OCI-LY7 (cell line): ENCODE results near the gene RPA1. TPM values are rescaled to one million over a fixed set of nuclear protein-coding genes. Genes with fewer than 3 reads are reported as not detected.

Experiments
- BruUV-seq: library from RNA; stranded (reverse); fragments of 400-500 nt; replicated peaks from 2 replicates; lab custom pipeline; 2021; lab: Mats Ljungman, UMichigan
- CTCF ChIA-PET: fragments of 300-600 bp; sonication (Branson Sonifier 250); formaldehyde crosslinking; loops from one replicate; lab custom pipeline; 2022; ENCODE audit warnings: antibody characterized with exemption; ENCODE audit not compliant: unreplicated experiment; lab: Charles Lee
- POLR2A ChIA-PET: fragments of 300-600 bp; sonication (Branson Sonifier 250); formaldehyde crosslinking; loops from one replicate; lab custom pipeline; 2022; ENCODE audit warnings: antibody characterized with exemption; lab: Charles Lee
- DNase-seq: peaks from one replicate; pipeline ENCODE4 v3.0.0-alpha.2; 2015; ENCODE audit warnings: low spot score
- H2AFZ ChIP-seq: fragments of 200-600 bp; sonication (generic), shearing (Covaris generic); 2 replicates; pipeline ENCODE4 v1.6.1; 2014; ENCODE audit warnings: mild to moderate bottlenecking, antibody characterized with exemption, low read length, moderate library complexity
- H3K27ac ChIP-seq: fragments of 200-600 bp; sonication (generic); 2 replicates; pipeline ENCODE4 v1.5.1; 2014; ENCODE audit warnings: mixed run types, low read depth, mild to moderate bottlenecking, moderate library complexity, low read length, inconsistent platforms; ENCODE audit not compliant: poor library complexity, severe bottlenecking
- H3K36me3 ChIP-seq: fragments of 200-600 bp; sonication (generic); 2 replicates; pipeline ENCODE4 v1.6.1; 2014; ENCODE audit warnings: mild to moderate bottlenecking, antibody characterized with exemption, low read length, moderate library complexity, mixed read lengths; ENCODE audit not compliant: insufficient read depth
- H3K4me1 ChIP-seq: fragments of 200-600 bp; sonication (generic); 2 replicates; pipeline ENCODE4 v1.5.1; 2014; ENCODE audit warnings: mild to moderate bottlenecking, low read length; ENCODE audit not compliant: insufficient read depth, poor library complexity, severe bottlenecking
- H3K4me2 ChIP-seq: fragments of 200-600 bp; sonication (generic); 2 replicates; pipeline ENCODE4 v1.6.1; 2014; ENCODE audit warnings: mild to moderate bottlenecking, low read length
- H3K4me3 ChIP-seq: fragments of 200-600 bp; sonication (generic); 2 replicates; pipeline ENCODE4 v1.5.1; 2014; ENCODE audit warnings: mild to moderate bottlenecking, low read depth, low read length; ENCODE audit not compliant: poor library complexity, severe bottlenecking
- H3K79me2 ChIP-seq: fragments of 200-600 bp; sonication (generic); 2 replicates; pipeline ENCODE4 v1.6.1; 2016; ENCODE audit warnings: low read depth, mild to moderate bottlenecking, low read length, moderate library complexity, mixed read lengths; ENCODE audit not compliant: insufficient read depth
- H3K9me2 ChIP-seq: fragments of 200-600 bp; sonication (generic); 2 replicates; pipeline ENCODE4 v1.6.1; 2016; ENCODE audit warnings: mild to moderate bottlenecking, low read length, mixed read lengths; ENCODE audit not compliant: insufficient read depth
- H3K9me3 ChIP-seq: fragments of 200-600 bp; sonication (generic); 2 replicates; pipeline ENCODE4 v1.6.1; 2014; ENCODE audit warnings: mild to moderate bottlenecking, mixed run types, low read length, mixed read lengths
- H4K20me1 ChIP-seq: fragments of 200-600 bp; sonication (generic); 2 replicates; pipeline ENCODE4 v1.6.1; 2014; ENCODE audit warnings: mild to moderate bottlenecking, antibody characterized with exemption, low read length, moderate library complexity, mixed read lengths; ENCODE audit not compliant: insufficient read depth
- CTCF ChIP-seq: fragments of 200-600 bp; sonication (generic); conservative IDR thresholded peaks from 2 replicates; pipeline ENCODE4 v1.5.1; 2014; ENCODE audit warnings: mild to moderate bottlenecking, antibody characterized with exemption, low read length, moderate library complexity, mixed read lengths
- EZH2phosphoT487 ChIP-seq: fragments of 200-600 bp; sonication (generic); IDR thresholded peaks from 2 replicates; pipeline ENCODE4 v1.6.1; 2018; ENCODE audit warnings: low read depth, borderline replicate concordance, mild to moderate bottlenecking, mixed run types, antibody characterized with exemption, low read length, moderate library complexity, mixed read lengths
- intact Hi-C: fragments of 100-400 bp; cut with micrococcal nuclease; formaldehyde crosslinking; loops from one replicate; pipeline ENCODE4 v1.10.0; 2022; ENCODE audit not compliant: unreplicated experiment
- total RNA-seq, 2 experiments: library from RNA; depleted of rRNA in 1 of 2; stranded (reverse); fragments of >200 nt in 1 of 2; shearing (Covaris generic) in 1 of 2; gene quantifications; 2 replicates each; pipeline ENCODE4 v1.2.3, GENCODE V29; 2014 to 2022

RPA1 gene
- total RNA-seq, 2 experiments from 2014 or later: 55.5 to 184 TPM

GRCh38 chr17:1872976-1873375, 43.2 kb downstream of the RPA1 start:
- intact Hi-C loops: no loop called here
- Histone ChIP-seq H3K36me3 (peaks cover 79% of the 10 kb centered on the region), H4K20me1 (no peaks in the 10 kb centered on the region), H3K9me2 (no peaks in the 10 kb centered on the region), H2AFZ (no peak overlapping the region), H3K4me3 (no peak overlapping the region), H3K27ac (no peak overlapping the region), H3K4me1 (no peaks in the 10 kb centered on the region), H3K9me3 (no peaks in the 10 kb centered on the region), H3K4me2 (no peak overlapping the region), H3K79me2 (no peaks in the 10 kb centered on the region)
- TF ChIP-seq EZH2phosphoT487: no peak
- no peak for TF ChIP-seq CTCF
- ChIA-PET CTCF (no interaction called here), POLR2A (no interaction called here)
- no peak for DNase-seq
- BruUV-seq: no TSS peak

GRCh38 chr17:1873418-1873817, 43.6 kb downstream of the RPA1 start:
- TF ChIP-seq EZH2phosphoT487: no peak
- TF ChIP-seq CTCF: no peak
- Histone ChIP-seq H3K79me2 (no peaks in the 10 kb centered on the region), H2AFZ (no peak overlapping the region), H3K27ac (no peak overlapping the region), H4K20me1 (no peaks in the 10 kb centered on the region), H3K4me1 (no peaks in the 10 kb centered on the region), H3K9me2 (no peaks in the 10 kb centered on the region), H3K9me3 (no peaks in the 10 kb centered on the region), H3K4me3 (no peak overlapping the region), H3K36me3 (peaks cover 84% of the 10 kb centered on the region), H3K4me2 (no peak overlapping the region)
- DNase-seq: no peak
- ChIA-PET POLR2A (no interaction called here), CTCF (no interaction called here)
- no TSS peak for BruUV-seq
- intact Hi-C loops: no loop called here

GRCh38 chr17:1875597-1875996, 45.8 kb downstream of the RPA1 start:
- Histone ChIP-seq H3K9me3 (no peaks in the 10 kb centered on the region), H3K4me3 (no peak overlapping the region), H3K4me1 (no peaks in the 10 kb centered on the region), H4K20me1 (no peaks in the 10 kb centered on the region), H3K9me2 (no peaks in the 10 kb centered on the region), H3K27ac (no peak overlapping the region), H2AFZ (no peak overlapping the region), H3K4me2 (no peak overlapping the region), H3K79me2 (no peaks in the 10 kb centered on the region), H3K36me3 (peaks cover 96% of the 10 kb centered on the region)
- intact Hi-C loops: no loop called here
- CTCF ChIA-PET: no interaction called here
- no peak for DNase-seq
- no TSS peak for BruUV-seq
- POLR2A ChIA-PET: interaction anchor here (0.7 kb wide), 1 partner anchor 140 kb away, joined by 5 read pairs; no protein-coding TSS in a partner anchor
- no peak for TF ChIP-seq EZH2phosphoT487
- no peak for TF ChIP-seq CTCF
